Kidney capillary endothelial cell (primary cell): Measurements from ENCODE around the gene OLFM2.
A peak's percentile ranks its signal among the peaks of the same experiment; 100 is the strongest.
"Not testable (repeated sequence)": the region's sequence is repeated elsewhere in the genome, so short reads cannot be mapped to it uniquely, and the experiment has no call there.

Experiments
- DNase-seq: peaks from one replicate; pipeline ENCODE4 v3.0.0-alpha.2; 2018; ENCODE audit warnings: low spot score

Gene OLFM2

GRCh38 chr19:9861503-9861902, 74.8 kb downstream of the OLFM2 start:
- no peak for DNase-seq

GRCh38 chr19:9860407-9860806, 75.9 kb downstream of the OLFM2 start:
- no peak for DNase-seq

GRCh38 chr19:9858766-9859165, 77.5 kb downstream of the OLFM2 start:
- no peak for DNase-seq

GRCh38 chr19:9857920-9858746, 78.2 kb downstream of the OLFM2 start:
- DNase-seq, result no peak

GRCh38 chr19:9857076-9857721, 79.1 kb downstream of the OLFM2 start:
- DNase-seq, result no peak

DNA sequence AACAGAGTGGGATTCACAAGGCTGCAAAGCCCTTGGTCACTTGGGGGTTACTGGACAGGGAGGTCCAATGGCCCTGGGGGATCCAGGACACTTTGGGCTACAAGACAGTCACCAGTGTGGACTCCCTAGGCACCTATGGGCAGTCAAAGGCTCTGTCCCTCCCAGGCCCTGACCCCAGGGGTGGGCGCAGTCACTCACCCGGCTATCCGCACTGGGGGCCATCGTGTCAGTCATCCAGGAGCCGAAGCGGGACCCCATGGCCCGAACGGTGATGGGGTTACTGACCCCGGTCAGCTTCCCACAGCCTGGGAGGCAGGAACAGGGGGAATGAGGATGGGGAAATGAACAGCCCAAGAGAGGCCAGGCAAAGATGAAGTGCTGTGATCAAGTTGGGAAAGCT, 79.7 kb downstream of the OLFM2 start:
- no peak for DNase-seq

GRCh38 chr19:9854282-9854846, 82.0 kb downstream of the OLFM2 start:
- no peak for DNase-seq

GRCh38 chr19:9850235-9850959, 85.9 kb downstream of the OLFM2 start:
- no peak for DNase-seq

DNA sequence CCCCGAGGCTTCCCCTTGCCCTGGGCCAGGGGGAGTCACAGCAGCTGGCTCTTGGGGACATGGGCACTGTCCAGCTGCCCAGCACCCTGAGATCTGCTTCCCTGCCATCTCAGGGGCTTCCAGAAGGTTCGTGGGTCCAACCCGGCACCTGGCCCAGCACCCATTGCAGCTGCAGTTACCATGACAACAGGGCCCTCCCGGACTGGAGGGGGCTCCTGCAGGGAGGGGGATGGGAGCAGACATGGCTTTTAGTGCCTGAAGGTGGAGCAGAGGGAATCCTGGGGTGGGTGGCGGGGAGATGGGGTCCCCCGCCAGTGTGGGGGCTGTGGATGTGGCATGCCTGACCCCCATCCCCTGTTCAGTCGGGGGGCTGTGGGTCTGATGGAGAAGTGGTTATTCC, 86.5 kb downstream of the OLFM2 start:
- no peak for DNase-seq

GRCh38 chr19:9848762-9849161, 87.6 kb downstream of the OLFM2 start:
- DNase-seq, result no peak

DNA sequence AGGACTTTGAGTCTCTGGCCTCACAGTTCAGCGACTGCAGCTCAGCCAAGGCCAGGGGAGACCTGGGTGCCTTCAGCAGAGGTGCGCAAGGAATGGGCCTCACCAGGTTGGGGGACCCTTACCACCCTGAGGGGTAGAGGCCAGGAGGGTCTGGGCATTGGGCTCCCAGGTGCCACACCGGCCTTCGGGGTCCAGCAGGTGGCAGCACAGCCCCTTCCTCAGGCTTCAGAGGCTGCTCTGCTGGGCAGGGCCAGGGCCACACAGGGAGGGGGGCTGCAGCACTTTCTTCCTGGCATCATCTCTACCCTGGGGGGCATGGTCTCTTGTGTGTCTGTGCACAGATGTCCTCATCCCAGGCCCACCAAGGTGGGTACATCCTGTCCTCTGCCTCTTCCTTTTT, 88.3 kb downstream of the OLFM2 start:
- DNase-seq, result no peak

DNA sequence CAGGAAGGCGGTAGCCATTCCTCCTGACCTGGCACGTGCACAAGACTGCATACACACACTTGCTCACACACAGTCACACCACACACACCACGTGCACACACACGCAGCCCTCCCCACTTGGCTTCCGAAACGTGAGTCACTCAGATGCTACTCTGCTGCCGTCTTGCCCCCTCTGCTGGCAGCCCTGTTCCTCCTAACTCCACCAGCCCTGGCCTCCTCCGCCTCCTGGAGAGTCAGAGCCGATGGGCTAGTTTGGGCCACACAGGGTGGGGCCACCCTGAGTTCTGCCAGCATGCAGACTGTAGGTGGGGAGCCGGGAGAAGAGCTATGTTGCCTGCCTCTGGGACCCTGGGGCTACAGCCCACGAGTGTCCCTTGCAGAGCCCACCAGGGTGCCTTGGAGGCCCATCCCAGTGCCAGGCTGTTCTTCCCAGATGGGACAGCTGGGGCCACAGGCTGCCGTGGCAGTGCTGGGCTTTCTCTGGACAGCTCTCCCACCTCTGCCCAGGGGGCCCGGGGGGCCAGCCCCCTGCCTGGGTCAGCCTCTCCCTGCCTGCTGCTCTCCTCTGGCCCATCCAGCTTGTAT, 89.1 kb downstream of the OLFM2 start:
- peak; percentile 57 for DNase-seq

DNA sequence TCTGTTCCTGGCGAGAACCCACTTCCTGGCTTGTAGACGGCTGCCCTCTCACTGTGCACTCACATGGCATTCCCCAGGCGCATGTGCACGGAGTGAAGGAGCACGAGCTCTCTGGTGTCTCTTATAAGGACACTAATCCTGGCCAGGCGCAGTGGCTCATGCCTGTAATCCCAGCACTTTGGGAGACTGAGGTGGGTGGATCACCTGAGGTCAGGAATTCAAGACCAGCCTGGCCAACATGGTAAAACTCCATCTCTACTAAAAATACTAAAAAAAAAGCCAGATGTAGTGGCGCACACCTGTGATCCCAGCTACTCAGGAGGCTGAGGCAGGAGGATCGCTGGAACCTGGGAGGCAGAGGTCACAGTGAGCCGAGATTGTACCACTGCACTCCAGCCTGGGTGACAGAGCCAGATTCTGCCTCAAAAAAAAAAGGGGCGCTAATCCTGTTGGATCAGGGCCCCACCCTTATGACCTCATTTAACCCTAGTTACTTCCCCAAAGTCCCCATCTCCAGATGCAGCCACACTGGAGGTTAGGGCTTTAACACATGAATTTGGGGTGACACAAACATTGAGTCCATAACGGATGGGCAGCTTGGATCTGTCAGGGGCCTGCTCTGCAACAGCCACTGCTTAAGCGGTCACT, 92.6 kb downstream of the OLFM2 start:
- DNase-seq, result not testable (repeated sequence)

DNA sequence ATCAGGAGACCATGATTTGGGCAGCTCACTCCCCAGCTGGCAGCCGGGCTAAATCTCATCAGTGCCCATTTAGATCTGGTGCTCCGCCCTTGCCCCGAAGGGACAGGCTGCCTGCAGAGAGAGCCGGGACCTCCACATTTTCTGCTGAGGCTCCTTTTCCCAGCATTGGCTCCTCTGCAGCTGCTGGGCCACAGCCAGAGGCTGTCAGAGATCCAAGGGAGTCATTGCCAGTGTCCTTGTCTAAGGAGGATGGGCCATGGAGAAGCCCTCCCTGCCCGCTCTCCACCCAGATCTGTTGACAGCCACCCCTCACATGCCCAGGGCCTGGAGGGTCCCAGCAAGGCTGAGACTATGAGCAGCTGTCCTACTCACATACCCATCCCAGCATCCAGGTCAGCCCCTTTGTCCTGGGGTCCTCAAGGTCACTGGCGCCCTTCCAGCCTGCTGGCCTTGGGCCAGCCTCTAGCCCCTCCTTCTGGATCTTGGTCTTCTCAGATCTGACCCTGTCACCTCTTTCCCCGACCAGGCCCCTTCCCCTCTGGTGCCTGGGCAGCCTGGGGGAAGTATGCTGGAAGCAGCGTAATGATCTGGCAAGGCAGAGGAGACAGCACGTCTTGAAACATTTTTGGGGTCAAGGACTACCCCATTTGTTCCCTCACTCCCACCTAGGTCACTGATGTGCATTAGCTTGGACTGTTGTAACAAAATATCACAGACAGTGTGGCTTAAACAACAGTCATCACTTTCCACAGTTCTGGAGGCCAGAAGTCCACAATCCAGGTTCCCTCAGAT, 93.3 kb downstream of the OLFM2 start:
- DNase-seq, result no peak

- DNase-seq, result no peak
Measured at GRCh38 chr19:9839415-9839814, 96.9 kb downstream of the OLFM2 start.

DNA sequence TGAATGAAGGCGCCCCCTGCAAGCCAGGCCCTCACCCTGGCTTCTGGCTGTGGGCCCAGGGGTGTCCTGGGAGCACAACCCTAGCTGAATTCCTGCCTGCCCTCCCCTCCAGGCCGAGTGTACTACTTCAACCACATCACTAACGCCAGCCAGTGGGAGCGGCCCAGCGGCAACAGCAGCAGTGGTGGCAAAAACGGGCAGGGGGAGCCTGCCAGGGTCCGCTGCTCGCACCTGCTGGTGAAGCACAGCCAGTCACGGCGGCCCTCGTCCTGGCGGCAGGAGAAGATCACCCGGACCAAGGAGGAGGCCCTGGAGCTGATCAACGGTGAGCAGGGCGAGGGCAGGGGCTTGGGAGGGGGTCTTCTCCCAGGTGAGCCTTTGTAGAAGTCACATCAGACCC, 98.0 kb downstream of the OLFM2 start:
- DNase-seq, result no peak

- no peak for DNase-seq
Measured at GRCh38 chr19:9836021-9836420, 100.3 kb downstream of the OLFM2 start.

DNA sequence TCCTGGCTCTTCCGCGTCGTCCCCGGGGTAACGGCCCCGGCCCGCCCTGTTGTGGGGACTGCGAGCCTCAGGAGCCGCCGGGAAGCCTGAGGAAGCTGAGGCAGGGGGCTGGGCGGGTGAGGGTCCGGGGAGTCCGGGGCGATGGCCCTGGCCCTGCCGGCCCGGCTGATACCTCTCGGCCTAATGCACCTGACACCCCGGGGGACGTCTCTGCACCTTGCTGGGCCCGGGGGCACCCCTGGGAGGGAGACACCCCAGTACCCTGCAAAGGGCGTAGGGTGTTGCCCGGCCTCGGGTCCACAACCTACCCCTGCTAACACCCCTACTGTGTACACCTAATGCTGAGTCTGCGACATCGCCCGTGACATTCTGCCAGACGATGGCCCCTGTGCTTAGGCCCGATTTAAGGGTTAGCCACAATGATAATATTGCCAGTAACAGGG, 100.8 kb downstream of the OLFM2 start:
- no peak for DNase-seq

DNA sequence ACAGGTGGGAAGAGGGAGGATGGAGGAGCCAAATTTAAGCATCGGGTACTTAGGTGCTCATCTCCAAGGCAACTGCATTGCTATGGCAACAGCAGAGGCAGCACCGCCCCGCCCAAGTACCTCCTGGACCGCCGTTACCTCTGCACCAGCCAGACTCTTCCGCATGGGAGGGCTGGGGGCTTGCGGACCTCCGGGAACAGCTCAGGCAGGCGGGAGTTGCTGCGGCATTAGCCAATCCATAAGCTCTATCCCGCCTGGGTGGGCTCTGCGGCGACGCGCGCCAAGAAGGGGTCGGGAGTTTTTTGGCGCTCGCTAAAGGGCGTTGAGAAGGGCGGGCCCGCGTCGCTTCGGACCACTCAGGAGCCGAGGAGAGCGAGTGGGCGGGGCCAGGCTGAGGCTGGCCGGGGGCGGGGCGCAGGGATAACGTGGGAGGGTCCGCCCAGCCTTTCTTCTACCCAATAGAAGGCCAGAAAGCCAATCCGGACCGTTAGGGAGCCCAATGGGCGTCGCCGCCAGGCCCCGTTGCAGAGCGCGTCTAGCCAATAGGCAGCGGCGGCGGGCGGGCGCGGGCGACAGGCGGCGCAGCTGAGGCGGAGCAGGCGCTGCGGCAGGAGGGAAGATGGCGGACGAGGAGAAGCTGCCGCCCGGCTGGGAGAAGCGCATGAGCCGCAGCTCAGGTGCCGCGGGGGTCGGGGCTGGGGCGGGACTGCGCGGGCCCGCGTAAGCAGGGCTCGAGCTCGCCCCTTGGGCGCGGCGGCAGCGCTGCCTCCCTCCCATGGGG, 101.4 kb downstream of the OLFM2 start, which contains the start of gene PIN1:
PIN1 (plus strand) TSS at position 593 of the 781 bp plus-strand sequence; CDS start at position 620, 27 bp downstream.
- DNase-seq, result peak; percentile 99

- no peak for DNase-seq
Measured at GRCh38 chr19:9834307-9834725, 102.0 kb downstream of the OLFM2 start.
